Uterus (tissue), 2 donors: Measurements from ENCODE around the gene GBGT1.

ENCODE experiments used
- CTCF ChIP-seq, 4 experiments: fragments of 200-600 bp in 2 of 4; fragments of 450-650 bp in 2 of 4; sonication (generic) in 2 of 4; IDR thresholded peaks; one replicate each; pipeline ENCODE4 v1.5.1; 2016 to 2019; ENCODE audit warnings: antibody characterized with exemption in 4 of 4, mild to moderate bottlenecking in 2 of 4, moderate library complexity in 1 of 4
- POLR2A ChIP-seq, 2 donors: fragments of 450-650 bp; IDR thresholded peaks; one replicate each; pipeline ENCODE4 v1.6.1; 2016; ENCODE audit warnings: antibody characterized with exemption in 2 of 2, mild to moderate bottlenecking in 1 of 2, moderate library complexity in 1 of 2

- no peak for TF ChIP-seq POLR2A (IDR thresholded peaks at IDR 0.05)
- TF ChIP-seq CTCF (IDR thresholded peaks at IDR 0.05): no peak
Observed at GRCh38 chr9:133167769-133168168, 4.1 kb upstream of the GBGT1 start.
